Measurements from ENCODE around the gene FAM163A.

DNA sequence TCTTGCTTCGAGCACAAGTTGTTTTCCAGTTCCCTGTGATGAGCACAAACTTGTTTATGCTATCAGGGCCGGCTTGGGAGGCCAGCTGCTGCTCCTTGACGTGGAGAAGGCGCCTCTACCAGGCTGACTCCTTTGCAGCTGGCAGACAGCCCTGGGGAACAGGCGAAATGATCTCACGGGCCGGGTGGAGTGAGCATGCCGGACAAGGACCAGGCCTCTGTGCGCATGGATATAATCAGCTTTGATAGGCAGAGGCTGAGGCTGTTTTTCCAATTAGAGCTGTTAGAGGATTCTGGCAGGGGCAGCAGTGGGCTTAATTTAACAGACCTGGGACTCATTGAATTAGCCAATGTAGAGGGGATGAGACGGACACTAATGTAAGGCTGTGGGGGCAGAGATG is 38.9 kb downstream of the FAM163A start:
- no peak for TF ChIP-seq EZH2phosphoT487 (IDR thresholded peaks at IDR 0.05; ENCODE audit: borderline replicate concordance)
- TF ChIP-seq, protein P1, sequence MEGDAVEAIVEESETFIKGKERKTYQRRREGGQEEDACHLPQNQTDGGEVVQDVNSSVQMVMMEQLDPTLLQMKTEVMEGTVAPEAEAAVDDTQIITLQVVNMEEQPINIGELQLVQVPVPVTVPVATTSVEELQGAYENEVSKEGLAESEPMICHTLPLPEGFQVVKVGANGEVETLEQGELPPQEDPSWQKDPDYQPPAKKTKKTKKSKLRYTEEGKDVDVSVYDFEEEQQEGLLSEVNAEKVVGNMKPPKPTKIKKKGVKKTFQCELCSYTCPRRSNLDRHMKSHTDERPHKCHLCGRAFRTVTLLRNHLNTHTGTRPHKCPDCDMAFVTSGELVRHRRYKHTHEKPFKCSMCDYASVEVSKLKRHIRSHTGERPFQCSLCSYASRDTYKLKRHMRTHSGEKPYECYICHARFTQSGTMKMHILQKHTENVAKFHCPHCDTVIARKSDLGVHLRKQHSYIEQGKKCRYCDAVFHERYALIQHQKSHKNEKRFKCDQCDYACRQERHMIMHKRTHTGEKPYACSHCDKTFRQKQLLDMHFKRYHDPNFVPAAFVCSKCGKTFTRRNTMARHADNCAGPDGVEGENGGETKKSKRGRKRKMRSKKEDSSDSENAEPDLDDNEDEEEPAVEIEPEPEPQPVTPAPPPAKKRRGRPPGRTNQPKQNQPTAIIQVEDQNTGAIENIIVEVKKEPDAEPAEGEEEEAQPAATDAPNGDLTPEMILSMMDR (conservative IDR thresholded peaks at IDR 0.05; ENCODE audit: low read length), result no peak
